ENCODE data around the gene MBTPS2.

- TF ChIP-seq CTCF (IDR thresholded peaks at IDR 0.05) (no peak), POLR2A (IDR thresholded peaks at IDR 0.05; ENCODE audit: low read depth) (no peak), POLR2AphosphoS5 (IDR thresholded peaks at IDR 0.05) (no peak)
Measured at GRCh38 chrX:21843179-21843578, 3.8 kb downstream of the MBTPS2 start.
